Astrocyte (in vitro differentiated cells and primary cell): ENCODE results near the gene RNGTT. TPM values are rescaled to one million over a fixed set of nuclear protein-coding genes. Genes with fewer than 3 reads are reported as not detected.
A peak's percentile ranks its signal among the peaks of the same experiment; 100 is the strongest.

ENCODE experiments used
- DNase-seq: peaks from one replicate; pipeline ENCODE4 v3.0.0-alpha.2; 2010; ENCODE audit warnings: low read depth
- FAIRE-seq: peaks from 2 replicates; lab custom pipeline; 2011; peaks lifted over from hg19 to GRCh38; lab: Jason Lieb, UNC
- H2AFZ ChIP-seq: 2 replicates; pipeline ENCODE4 v1.6.0; 2012; ENCODE audit warnings: low read depth, low read length, inconsistent platforms
- H3K27ac ChIP-seq: 2 replicates; pipeline ENCODE4 v1.5.1; 2011; ENCODE audit warnings: low read depth, low read length, inconsistent platforms
- H3K27me3 ChIP-seq: 2 replicates; pipeline ENCODE4 v1.6.0; 2011; ENCODE audit warnings: low read length, inconsistent platforms; ENCODE audit not compliant: insufficient read depth
- H3K36me3 ChIP-seq: 2 replicates; pipeline ENCODE4 v1.5.1; 2011; ENCODE audit warnings: low read length, inconsistent platforms; ENCODE audit not compliant: insufficient read depth
- H3K4me1 ChIP-seq: 2 replicates; pipeline ENCODE4 v1.5.1; 2011; ENCODE audit warnings: low read length, inconsistent platforms; ENCODE audit not compliant: insufficient read depth
- H3K4me2 ChIP-seq: 2 replicates; pipeline ENCODE4 v1.6.0; 2012; ENCODE audit warnings: low read length, inconsistent platforms
- H3K4me3 ChIP-seq: 2 replicates; pipeline ENCODE4 v1.5.1; 2011; ENCODE audit warnings: low read depth, mild to moderate bottlenecking, low read length, inconsistent platforms; ENCODE audit not compliant: insufficient read depth
- H3K79me2 ChIP-seq: 2 replicates; pipeline ENCODE4 v1.6.0; 2012; ENCODE audit warnings: mild to moderate bottlenecking, low read length, inconsistent platforms; ENCODE audit not compliant: insufficient read depth
- H3K9ac ChIP-seq: 2 replicates; pipeline ENCODE4 v1.6.0; 2012; ENCODE audit warnings: mild to moderate bottlenecking, low read length, inconsistent platforms
- H3K9me3 ChIP-seq: 2 replicates; pipeline ENCODE4 v1.5.1; 2012; ENCODE audit warnings: low read depth, mild to moderate bottlenecking, low read length, inconsistent platforms; ENCODE audit not compliant: insufficient read depth
- H4K20me1 ChIP-seq: 2 replicates; pipeline ENCODE4 v1.6.0; 2012; ENCODE audit warnings: low read length, inconsistent platforms; ENCODE audit not compliant: insufficient read depth
- H3K27ac Mint-ChIP-seq: one replicate; pipeline ENCODE4 v1.8.0; 2021; ENCODE audit warnings: mild to moderate bottlenecking, mixed read lengths; ENCODE audit not compliant: unreplicated experiment
- H3K27me3 Mint-ChIP-seq: one replicate; pipeline ENCODE4 v1.8.0; 2021; ENCODE audit warnings: low read depth, mixed read lengths; ENCODE audit not compliant: unreplicated experiment
- H3K36me3 Mint-ChIP-seq: one replicate; pipeline ENCODE4 v1.8.0; 2021; ENCODE audit warnings: low read depth, mixed read lengths; ENCODE audit not compliant: unreplicated experiment
- H3K4me1 Mint-ChIP-seq: one replicate; pipeline ENCODE4 v1.8.0; 2021; ENCODE audit warnings: low read depth, mixed read lengths; ENCODE audit not compliant: unreplicated experiment
- H3K4me3 Mint-ChIP-seq: one replicate; pipeline ENCODE4 v1.8.0; 2021; ENCODE audit warnings: mild to moderate bottlenecking, moderate library complexity, mixed read lengths; ENCODE audit not compliant: unreplicated experiment
- H3K9me3 Mint-ChIP-seq: one replicate; pipeline ENCODE4 v1.8.0; 2021; ENCODE audit warnings: mild to moderate bottlenecking, mixed read lengths; ENCODE audit not compliant: unreplicated experiment
- EZH2 ChIP-seq: IDR thresholded peaks from 2 replicates; pipeline ENCODE4 v1.6.1; 2012; ENCODE audit warnings: mild to moderate bottlenecking, low read length, inconsistent platforms; ENCODE audit not compliant: insufficient read depth
- total RNA-seq: library from RNA; stranded (reverse); gene quantifications from 2 replicates; pipeline ENCODE4 v1.2.1, GENCODE V29; 2021
- TF ChIP-seq, protein P1 (sequence below): IDR thresholded peaks from 2 replicates; pipeline ENCODE4 v1.5.1; 2011; ENCODE audit warnings: low read depth, mild to moderate bottlenecking, inconsistent platforms, low read length, moderate library complexity; ENCODE audit not compliant: insufficient read depth

The RNGTT gene
- total RNA-seq, 1 donor from 2014 or later, result 16.0 TPM

DNA sequence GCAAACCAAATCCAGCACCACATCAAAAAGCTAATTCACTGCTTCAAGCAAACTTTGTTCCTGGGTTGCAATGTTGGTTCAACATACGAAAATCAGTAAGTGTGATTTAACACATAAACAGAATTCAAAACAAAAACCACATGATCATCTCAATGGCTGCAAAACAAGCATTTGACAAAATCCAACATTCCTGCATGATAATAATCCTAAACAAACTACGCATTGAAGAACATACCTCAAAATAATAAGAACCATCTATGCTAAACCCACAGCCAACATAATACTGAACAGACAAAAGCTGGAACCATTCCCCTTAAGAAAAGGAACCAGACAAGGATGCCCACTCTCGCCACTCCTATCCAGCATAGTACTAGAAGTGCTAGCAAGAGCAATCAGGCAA is 49.9 kb downstream of the RNGTT start:
- Histone ChIP-seq H2AFZ (no peak overlapping the region), H3K4me1 (peaks cover 3% of the 10 kb centered on the region), H3K79me2 (peaks cover 33% of the 10 kb centered on the region), H3K27me3 (no peaks in the 10 kb centered on the region), H3K4me2 (no peak overlapping the region), H3K9ac (no peak overlapping the region), H3K27ac (no peak overlapping the region), H3K9me3 (no peaks in the 10 kb centered on the region), H4K20me1 (peaks cover 63% of the 10 kb centered on the region), H3K4me3 (no peak overlapping the region), H3K36me3 (no peaks in the 10 kb centered on the region)
- peaks cover 5% of the 10 kb centered on the region for H3K36me3 Mint-ChIP-seq
- H3K4me3 Mint-ChIP-seq, result no peak overlapping the region
- H3K4me1 Mint-ChIP-seq, result peaks cover 13% of the 10 kb centered on the region
- H3K27me3 Mint-ChIP-seq, result no peaks in the 10 kb centered on the region
- no peak for DNase-seq
- no peaks in the 10 kb centered on the region for H3K9me3 Mint-ChIP-seq
- no peak for TF ChIP-seq EZH2
- TF ChIP-seq, protein P1, sequence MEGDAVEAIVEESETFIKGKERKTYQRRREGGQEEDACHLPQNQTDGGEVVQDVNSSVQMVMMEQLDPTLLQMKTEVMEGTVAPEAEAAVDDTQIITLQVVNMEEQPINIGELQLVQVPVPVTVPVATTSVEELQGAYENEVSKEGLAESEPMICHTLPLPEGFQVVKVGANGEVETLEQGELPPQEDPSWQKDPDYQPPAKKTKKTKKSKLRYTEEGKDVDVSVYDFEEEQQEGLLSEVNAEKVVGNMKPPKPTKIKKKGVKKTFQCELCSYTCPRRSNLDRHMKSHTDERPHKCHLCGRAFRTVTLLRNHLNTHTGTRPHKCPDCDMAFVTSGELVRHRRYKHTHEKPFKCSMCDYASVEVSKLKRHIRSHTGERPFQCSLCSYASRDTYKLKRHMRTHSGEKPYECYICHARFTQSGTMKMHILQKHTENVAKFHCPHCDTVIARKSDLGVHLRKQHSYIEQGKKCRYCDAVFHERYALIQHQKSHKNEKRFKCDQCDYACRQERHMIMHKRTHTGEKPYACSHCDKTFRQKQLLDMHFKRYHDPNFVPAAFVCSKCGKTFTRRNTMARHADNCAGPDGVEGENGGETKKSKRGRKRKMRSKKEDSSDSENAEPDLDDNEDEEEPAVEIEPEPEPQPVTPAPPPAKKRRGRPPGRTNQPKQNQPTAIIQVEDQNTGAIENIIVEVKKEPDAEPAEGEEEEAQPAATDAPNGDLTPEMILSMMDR, result no peak
- peak overlapping the region; percentile 55 for H3K27ac Mint-ChIP-seq
- peak; percentile 74 for FAIRE-seq

DNA sequence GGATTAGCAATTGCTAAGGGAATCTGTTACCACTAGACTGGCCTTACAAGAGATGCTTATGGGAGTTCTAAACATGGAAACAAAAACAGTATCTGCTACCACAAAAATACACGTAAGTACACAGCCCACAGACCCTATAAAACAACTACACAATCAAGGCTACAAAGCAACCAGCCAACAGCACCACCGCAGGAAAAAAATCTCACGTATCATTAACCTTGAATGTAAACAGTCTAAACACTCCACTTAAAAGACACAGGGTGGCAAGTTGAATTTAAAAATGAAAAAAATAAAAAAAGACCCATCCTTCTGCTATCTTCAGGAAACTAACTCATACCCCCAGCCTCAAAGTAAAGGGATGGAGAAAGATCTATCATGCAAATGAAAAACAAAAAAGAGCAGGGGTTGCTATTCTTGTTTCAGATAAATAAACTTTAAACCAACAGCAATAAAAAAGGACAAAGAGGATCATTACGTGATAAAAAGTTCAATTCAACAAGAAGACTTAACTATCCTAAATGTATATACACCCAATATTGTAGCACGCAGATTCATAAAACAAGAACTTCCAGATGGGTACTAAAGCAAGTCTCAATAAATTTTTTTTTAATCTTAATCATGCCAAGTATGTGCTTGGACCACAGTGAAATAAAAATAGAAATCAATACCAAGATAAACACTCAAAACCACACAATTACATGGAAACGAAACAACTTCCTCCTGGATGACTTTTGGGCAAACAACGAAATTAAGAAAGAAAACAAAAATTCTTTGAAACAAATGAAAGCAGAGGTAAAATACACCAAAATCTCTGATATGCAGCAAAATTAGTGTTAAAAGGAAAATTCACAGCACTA is 52.3 kb downstream of the RNGTT start:
- Mint-ChIP-seq H3K27me3 (no peaks in the 10 kb centered on the region), H3K36me3 (peaks cover 4% of the 10 kb centered on the region), H3K4me1 (peaks cover 13% of the 10 kb centered on the region), H3K27ac (no peak overlapping the region), H3K4me3 (no peak overlapping the region), H3K9me3 (no peaks in the 10 kb centered on the region)
- H3K4me2 ChIP-seq, result no peak overlapping the region
- no peak overlapping the region for H3K4me3 ChIP-seq
- H3K79me2 ChIP-seq, result peaks cover 36% of the 10 kb centered on the region
- no peaks in the 10 kb centered on the region for H3K9me3 ChIP-seq
- no peaks in the 10 kb centered on the region for H3K36me3 ChIP-seq
- H4K20me1 ChIP-seq, result peaks cover 71% of the 10 kb centered on the region
- peaks cover 3% of the 10 kb centered on the region for H3K4me1 ChIP-seq
- no peaks in the 10 kb centered on the region for H3K27me3 ChIP-seq
- H3K27ac ChIP-seq, result no peak overlapping the region
- TF ChIP-seq EZH2, result no peak
- TF ChIP-seq, protein P1, result no peak
- DNase-seq, result peak; percentile 41
- no peak for FAIRE-seq
- no peak overlapping the region for H3K9ac ChIP-seq
- H2AFZ ChIP-seq, result no peak overlapping the region
